ENCODE results near the gene CEP19.

The CEP19 gene

DNA sequence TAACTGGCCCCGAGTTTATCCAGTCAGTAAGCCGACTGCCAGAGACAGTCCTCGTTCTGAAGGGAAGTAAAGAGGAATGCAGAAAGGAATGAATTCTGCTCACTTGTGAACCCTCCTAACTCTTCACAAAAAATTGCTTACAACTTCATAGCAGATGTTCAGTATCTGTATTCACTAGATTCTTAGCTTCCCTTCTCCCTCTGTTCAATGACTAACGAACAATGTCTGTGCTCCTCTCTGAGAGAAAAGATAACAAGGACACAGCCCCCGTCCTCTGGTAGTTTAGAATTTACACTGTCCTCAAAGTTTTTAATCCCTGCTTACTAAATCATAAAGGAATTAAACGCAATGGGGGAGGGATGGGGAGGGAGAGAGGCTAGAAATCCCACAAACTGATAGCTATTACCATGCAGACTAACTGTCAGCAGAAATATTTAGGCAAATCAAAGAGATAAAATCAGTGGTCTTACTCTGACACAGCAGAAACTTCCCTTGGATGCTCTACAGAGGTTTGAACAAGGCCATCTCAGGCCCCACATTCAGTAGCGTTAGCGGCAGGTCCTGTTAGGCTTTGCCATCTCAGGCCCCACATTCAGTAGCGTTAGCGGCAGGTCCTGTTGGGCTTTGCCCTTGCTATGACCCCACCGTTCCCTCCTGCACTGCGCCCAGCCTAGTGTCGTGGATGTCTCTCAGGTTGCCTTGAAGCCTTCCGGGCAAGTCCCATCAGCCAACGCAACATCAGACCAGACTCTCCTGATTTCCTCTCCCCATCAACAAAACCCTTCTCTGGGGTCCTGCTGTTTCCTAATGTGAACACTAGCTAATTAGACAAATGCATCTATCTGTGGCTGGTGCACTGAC lies 49.1 kb downstream of the CEP19 start:
- peak; percentile 56 to 63 for DNase-seq

DNA sequence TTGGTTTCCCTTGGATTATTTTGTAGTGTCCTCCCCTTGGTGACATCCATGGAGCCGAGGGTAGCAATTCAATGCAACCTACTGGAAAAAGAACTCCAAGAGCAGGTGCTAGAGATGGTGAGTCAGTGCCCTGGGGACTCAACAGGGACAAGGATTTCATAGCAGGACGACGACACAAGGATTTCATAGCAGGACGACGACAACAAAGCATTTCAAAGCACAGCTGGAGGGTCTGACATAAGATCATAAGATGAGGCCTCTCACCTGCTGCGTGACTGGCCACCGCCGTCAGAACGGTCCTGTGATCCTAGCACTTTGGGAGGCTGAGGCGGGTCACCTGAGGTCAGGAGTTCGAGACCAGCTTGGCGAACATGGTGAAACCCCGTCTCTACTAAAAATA lies 50.0 kb downstream of the CEP19 start:
- DNase-seq: no peak

DNA sequence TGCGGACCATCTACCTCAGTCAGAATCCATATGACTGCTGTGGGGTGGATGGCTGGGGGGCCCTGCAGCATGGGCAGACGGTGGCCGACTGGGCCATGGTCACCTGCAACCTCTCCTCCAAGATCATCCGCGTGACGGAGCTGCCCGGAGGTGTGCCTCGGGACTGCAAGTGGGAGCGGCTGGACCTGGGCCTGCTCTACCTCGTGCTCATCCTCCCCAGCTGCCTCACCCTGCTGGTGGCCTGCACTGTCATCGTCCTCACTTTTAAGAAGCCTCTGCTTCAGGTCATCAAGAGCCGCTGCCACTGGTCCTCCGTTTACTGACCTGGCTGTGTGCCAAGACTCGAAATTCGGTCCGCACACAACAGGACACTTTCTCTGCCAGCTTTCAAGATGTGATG lies 50.6 kb downstream of the CEP19 start:
- DNase-seq: no peak

DNA sequence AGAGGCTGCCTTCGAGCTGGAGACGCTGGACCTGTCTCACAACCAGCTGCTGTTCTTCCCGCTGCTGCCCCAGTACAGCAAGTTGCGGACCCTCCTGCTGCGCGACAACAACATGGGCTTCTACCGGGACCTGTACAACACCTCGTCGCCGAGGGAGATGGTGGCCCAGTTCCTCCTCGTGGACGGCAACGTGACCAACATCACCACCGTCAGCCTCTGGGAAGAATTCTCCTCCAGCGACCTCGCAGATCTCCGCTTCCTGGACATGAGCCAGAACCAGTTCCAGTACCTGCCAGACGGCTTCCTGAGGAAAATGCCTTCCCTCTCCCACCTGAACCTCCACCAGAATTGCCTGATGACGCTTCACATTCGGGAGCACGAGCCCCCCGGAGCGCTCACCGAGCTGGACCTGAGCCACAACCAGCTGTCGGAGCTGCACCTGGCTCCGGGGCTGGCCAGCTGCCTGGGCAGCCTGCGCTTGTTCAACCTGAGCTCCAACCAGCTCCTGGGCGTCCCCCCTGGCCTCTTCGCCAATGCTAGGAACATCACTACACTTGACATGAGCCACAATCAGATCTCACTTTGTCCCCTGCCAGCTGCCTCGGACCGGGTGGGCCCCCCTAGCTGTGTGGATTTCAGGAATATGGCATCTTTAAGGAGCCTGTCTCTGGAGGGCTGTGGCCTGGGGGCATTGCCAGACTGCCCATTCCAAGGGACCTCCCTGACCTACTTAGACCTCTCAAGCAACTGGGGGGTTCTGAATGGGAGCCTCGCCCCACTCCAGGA lies 51.5 kb downstream of the CEP19 start:
- no peak for DNase-seq

DNA sequence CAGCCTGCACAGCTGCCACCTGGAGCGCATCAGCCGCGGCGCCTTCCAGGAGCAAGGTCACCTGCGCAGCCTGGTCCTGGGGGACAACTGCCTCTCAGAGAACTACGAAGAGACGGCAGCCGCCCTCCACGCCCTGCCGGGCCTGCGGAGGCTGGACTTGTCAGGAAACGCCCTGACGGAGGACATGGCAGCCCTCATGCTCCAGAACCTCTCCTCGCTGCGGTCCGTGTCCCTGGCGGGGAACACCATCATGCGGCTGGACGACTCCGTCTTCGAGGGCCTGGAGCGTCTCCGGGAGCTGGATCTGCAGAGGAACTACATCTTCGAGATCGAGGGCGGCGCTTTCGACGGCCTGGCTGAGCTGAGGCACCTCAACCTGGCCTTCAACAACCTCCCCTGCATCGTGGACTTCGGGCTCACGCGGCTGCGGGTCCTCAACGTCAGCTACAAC lies 52.1 kb downstream of the CEP19 start:
- DNase-seq: no peak

Measured in NCI-H526 (cell line).